ENCODE measurements around the gene MYO3A. TPM values are rescaled to one million over a fixed set of nuclear protein-coding genes. Genes with fewer than 3 reads are reported as not detected.
"Not testable (repeated sequence)": the region's sequence is repeated elsewhere in the genome, so short reads cannot be mapped to it uniquely, and the experiment has no call there.

The MYO3A gene
- total RNA-seq, 1 experiment from 2014 or later: not detected

DNA sequence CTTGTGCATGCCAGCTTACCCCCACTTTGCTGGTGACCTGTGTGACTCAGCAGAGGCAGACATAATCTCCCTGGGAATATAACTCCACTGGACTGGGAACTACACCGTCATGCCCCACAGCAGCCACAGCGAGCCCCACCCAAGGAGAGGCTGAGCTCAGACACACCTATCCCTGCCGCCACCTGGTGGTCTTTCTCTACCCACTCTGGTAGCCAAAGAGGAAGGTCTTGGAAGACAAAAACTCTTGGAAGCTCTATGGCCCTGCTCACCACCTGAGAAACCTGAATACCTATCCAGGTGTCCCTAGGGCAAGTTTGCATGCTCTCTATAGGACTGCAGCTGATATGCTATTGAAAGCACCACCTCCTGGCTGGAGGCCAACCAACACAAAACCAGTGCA, 48.1 kb downstream of the MYO3A start:
- DNase-seq (ENCODE audit: low spot score): no peak

GRCh38 chr10:25988583-25988982, 54.6 kb downstream of the MYO3A start:
- DNase-seq (ENCODE audit: low spot score): no peak

DNA sequence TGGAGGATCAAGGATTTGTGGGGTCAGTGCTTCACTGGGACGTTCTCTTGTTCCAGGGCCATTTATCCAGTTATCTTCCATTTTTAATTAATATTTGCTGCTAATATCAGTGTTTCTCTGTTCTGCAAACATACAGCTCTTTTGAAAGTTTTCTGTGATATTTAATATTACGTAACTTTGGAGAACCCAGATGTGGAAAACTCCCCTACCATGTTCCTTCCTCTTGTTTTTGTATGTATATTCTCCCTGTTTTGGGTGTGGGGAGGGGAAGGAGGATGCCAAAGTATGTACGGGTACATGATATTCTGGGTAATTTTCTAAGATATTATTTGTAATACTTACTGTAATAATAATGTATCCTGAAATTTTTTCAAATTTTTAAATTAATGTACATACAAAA, 55.9 kb downstream of the MYO3A start:
- no peak for DNase-seq (ENCODE audit: low spot score)

- no peak for DNase-seq (ENCODE audit: low spot score)
Measured at GRCh38 chr10:25999295-25999981, 65.4 kb downstream of the MYO3A start.

GRCh38 chr10:26000971-26001370, 66.9 kb downstream of the MYO3A start:
- peak; percentile 2 for DNase-seq (ENCODE audit: low spot score)

DNA sequence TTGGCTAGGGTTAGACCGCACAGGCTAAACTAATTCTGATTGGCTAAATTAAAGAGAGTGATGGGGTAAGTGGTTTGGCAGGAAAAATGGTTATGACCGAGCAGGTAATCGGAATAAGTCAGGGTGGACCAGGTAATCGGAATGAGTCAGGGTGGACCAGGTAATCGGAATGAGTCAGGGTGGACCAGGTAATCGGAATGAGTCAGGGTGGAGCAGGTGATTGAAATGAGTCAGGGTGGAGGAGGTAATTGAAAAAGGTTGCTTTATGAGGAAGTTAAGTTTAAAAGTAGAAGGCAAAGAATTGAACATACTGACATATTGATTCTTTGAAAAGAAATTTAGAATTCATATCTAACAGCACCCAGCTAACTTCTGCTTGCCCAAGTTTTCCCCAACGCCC, 68.4 kb downstream of the MYO3A start:
- not testable (repeated sequence) for DNase-seq (ENCODE audit: low spot score)

GRCh38 chr10:26015092-26015491, 81.1 kb downstream of the MYO3A start:
- DNase-seq (ENCODE audit: low spot score): no peak

DNA sequence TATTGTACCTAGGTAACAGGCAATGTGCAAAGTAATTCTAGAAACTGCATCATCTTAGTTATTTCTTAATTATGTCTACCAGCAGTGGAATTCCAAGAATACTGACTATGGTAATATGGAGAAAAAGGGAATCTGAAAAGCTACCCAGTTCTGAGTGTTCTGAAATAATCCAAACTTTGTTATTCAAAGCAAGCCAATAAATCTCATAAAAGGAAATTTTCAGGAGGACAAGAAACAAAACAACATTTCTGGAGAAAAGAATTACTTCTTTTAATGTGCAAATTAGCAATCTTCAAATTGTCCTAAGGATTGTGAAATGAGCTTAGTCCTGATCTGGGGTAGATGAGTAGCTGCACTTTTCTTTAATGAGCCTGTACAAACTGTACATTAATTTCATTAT, 88.8 kb downstream of the MYO3A start:
- no peak for DNase-seq (ENCODE audit: low spot score)

DNA sequence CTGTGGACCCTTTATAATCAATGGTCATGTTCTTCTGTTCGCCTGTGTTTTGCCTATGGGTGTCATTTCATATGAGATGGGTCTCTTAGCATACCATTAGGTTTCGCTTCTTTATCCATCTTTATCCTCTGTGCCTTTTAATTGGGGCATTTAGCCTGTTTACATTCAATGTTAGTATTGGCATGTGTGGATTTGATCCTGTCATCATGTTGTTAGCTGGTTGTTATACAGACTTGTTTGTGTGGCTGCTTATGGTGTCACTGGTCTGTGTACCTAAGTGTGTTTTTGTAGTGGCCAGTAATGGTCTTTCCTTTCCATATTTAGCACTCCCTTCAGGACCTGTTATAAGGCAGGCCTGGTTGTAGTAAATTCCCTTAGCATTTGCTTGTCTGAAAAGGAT, 90.3 kb downstream of the MYO3A start:
- no peak for DNase-seq (ENCODE audit: low spot score)

GRCh38 chr10:26025523-26025922, 91.5 kb downstream of the MYO3A start:
- no peak for DNase-seq (ENCODE audit: low spot score)

DNA sequence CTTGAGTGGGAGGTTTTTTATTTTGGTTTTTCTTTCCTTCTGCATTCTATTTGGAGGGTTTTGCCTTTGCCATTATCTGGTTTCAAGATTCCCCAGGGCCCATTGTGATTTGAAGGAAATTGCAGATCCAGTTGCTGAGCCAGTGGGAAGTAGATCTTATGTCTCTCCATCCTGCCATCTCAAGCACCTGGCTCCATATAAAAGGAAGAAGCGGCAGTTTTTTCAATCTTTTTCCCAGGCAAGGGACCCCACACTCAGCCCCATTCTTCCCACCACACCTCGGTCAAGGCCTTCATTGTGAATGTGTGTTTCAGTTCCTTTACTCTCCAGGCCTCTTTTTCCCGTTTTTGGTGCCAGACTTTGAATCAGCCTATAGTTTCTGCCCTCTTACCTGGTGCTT, 95.8 kb downstream of the MYO3A start:
- DNase-seq (ENCODE audit: low spot score): no peak

- no peak for DNase-seq (ENCODE audit: low spot score)
Measured at GRCh38 chr10:26031300-26031699, 97.3 kb downstream of the MYO3A start.

DNA sequence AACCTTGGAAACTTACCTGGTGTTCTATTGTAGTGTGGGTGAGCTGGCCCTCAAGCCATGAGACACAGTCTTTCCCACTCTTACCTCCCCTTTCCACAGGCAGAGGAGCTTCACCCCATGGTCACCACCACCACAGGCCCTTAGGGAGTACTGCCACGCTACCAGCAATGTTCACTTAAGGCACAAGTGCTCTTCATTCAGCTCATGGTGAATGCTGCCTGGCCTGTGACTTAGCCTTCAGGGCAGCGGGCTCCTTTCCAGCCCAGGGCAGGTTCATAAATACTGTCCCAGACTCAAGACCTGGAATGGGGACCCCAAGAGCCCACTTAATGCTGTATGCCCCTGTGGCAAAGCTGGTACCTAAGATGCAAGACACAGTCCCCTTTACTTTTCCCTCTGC, 109.4 kb downstream of the MYO3A start:
- no peak for DNase-seq (ENCODE audit: low spot score)

DNA sequence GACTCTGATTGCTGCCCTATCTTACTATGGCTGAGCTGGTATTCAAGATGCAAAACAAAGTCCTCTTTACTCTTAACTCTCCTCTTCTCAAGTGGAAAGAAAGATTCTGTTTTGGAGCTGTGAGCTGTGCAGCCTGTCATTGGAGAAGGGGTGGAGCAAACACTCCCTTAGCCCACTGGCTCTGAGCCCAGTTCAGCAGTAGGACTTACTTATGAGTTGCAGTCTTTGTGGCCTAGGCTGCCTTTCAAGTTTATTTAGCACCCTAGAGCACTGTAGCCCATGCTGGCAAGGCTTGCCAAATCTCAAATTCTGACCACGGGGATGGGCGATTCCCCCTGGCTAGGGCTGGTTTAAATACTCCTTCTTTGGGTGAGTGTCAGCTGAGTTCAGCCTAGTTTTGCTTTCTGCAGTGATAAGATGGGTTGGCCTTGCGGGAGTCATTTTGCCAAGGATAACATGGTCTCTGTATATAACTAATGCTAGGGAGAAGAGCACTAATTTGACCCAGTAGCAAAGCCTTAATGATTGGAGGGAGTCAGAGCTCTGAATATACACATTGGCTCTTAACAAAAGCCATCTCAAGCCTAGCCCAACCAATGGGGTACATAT, 110.2 kb downstream of the MYO3A start:
- DNase-seq (ENCODE audit: low spot score): peak; percentile 23

DNA sequence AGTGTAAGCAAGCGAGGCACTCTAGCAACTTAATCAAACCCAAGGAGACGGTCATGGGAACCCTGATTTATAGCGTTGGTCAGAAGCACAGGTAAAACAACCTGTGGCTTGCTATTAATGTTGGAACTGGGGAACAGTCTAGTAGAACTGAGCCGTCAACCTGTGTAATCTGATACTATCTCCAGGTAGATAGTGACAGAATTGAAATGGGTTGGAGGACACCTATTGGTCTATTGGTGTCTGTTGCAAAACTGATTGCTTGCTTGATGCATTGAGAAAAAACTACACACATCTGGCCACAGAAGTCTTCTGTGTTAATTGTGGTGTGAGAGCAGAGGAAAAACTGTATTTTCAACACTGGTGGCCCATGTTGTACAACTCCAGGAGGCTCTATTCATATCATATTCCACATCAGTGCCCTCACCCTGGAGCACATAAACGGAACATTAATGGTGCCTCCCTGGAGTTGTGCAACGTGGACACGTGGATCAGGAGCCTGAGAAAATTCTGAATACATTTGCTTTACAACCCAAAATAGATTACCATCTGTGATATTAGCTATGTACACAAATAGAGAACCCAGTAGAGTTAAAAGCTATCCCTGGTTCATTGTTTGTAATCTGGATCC, 112.2 kb downstream of the MYO3A start:
- DNase-seq (ENCODE audit: low spot score): no peak

DNA sequence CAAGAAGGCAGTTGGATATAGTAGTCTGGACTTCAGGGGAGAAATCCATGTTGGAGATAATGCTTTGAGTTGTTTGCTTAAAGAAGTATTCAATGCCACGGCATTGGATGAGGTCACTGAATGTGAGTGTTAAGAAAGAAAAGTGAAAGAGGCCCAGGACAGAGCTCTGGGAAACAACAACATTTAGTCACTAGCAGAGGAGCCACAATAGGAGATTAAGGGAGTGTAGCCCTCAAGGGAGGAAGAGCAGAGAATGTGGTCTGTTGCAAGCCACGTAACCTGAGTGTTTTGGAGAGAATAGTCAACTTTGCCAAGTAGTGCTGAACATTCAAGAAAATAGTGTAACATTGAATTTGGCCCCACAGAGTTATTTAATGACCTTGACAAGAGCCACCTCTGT, 114.7 kb downstream of the MYO3A start:
- DNase-seq (ENCODE audit: low spot score): peak; percentile 11

DNA sequence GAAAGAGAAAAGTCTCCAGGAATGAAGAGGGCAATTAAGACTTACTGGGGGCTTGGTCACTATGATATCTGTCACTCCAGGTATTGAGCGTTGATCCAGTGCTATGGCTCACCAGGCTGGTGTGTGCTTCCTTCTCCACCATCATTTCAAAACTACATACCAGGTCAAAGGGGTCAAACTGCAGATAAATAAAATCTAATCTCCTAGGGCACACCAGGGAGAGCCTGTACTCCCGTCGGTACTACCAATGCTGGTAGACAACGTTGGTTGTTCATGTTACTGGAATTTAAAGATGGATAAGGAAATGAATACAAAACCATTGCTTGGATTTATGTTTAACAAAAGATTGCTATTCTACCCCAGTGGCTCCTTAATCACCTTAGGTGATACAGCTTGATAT, 118.3 kb downstream of the MYO3A start:
- no peak for DNase-seq (ENCODE audit: low spot score)

DNA sequence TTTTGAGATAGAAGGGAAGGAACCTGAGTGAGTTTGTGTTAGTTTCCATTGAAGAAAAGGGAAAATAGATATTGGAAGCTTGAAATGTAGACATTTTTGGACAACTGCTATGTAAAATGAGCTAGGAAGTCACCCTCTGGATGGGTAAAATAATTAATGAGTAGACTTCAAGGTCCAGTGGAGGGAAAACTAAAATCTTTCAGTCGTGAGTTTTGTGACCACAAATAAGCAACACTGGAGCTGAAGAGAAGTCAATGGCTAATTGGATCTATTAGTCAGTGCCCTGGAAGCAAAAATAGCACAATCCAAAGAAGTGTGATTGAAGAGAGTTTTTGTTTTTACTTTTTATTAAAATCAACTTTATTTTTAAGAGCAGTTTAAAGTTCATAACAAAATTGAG, 123.4 kb downstream of the MYO3A start:
- DNase-seq (ENCODE audit: low spot score): no peak

- no peak for DNase-seq (ENCODE audit: low spot score)
Measured at GRCh38 chr10:26064106-26064505, 130.1 kb downstream of the MYO3A start.

GRCh38 chr10:26067680-26068079, 133.7 kb downstream of the MYO3A start:
- no peak for DNase-seq (ENCODE audit: low spot score)

DNA sequence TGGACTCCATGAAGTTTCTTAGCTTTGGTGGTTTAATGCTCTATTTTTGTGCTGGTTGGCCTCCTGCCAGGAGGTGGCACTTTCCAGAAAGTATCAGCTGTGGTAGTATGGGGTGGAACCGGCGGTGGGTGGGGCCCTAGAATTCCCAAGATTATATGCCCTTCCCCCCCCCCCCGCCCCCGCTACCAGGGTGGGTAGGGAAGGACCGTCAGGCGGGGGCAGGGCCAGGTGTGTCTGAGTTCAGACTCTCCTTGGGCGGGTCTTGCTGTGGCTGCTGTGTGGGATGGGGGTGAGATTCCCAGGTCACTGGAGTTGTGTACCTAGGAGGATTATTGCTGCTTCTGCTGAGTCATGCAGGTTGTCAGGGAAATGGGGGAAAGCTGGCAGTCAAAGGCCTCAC, 146.9 kb downstream of the MYO3A start:
- not testable (repeated sequence) for DNase-seq (ENCODE audit: low spot score)

DNA sequence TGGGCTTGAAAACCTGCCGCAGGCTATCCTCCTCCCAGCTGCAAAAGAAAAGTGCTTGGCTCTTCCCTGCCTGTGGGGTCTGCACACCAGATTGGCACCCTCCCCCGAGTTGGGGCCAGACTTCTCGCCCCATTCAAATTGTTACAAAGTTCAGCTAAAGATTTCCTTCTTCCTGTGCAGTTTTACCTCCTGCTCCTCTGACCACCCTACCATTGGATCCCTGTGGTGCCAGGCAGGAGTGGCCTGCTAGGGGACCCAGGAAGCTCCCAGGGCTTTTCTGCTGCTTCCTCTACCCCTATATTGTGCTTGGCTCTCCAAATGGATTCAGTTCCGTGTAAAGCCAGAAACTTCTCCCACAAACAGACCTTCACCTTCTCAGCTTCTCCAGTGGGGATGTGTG, 147.4 kb downstream of the MYO3A start:
- DNase-seq (ENCODE audit: low spot score): no peak

DNA sequence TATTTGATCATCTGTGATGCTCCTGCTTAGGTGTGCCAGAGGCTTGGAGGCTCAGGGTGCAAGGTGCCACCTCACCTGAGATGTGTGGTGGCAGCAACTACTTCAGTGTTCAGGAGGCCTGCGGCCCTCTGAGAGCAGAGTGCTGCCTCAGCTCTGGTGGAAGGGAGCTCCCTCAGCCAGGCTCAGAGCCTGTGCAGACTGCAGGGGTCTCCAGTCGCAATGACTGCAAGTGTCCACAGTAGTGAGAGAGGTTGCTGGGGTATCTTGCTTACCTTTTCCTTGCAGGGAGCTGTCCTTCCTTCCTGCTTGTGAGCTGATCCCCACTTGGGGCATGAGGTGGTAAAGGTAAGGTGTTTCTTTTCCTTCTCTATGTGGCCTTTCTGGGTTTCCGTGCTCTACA, 151.5 kb downstream of the MYO3A start:
- no peak for DNase-seq (ENCODE audit: low spot score)

All from H4 (cell line).